K562 (cell line): Measurements from ENCODE around the gene IGSF23. TPM values are rescaled to one million over a fixed set of nuclear protein-coding genes. Genes with fewer than 3 reads are reported as not detected.

ENCODE experiments used
- ATAC-seq: fragments of 200-7000 bp; cut with Tn5 transposase; 3 replicates; pipeline ENCODE4 v1.9.1; 2020; ENCODE audit warnings: moderate library complexity
- BruUV-seq: library from RNA; stranded (reverse); fragments of 400-500 nt; replicated peaks from 2 replicates; lab custom pipeline; 2021; lab: Mats Ljungman, UMichigan
- CTCF ChIA-PET: fragments of 300-600 bp; formaldehyde crosslinking; extraction: SDS; loops from one replicate; lab custom pipeline; 2021; ENCODE audit warnings: low intra/inter-chr PET ratio; lab: Yijun Ruan, JAX
- POLR2A ChIA-PET: fragments of 300-600, 350-650 bp; sonication (Branson Sonifier 250); formaldehyde crosslinking; extraction: SDS; loops from one replicate; lab custom pipeline; 2021; ENCODE audit warnings: antibody characterized with exemption, inconsistent platforms; lab: Yijun Ruan, JAX
- DNase-seq, 4 experiments: peaks; one replicate each; pipeline versions ENCODE4 v3.0.0 to v3.0.0-alpha.2; 2011 to 2018; ENCODE audit warnings: low spot score in 3 of 4, mixed read lengths in 3 of 4; ENCODE audit errors: extremely low read depth in 1 of 4
- FAIRE-seq: peaks from 2 replicates; lab custom pipeline; 2011; peaks lifted over from hg19 to GRCh38; lab: Jason Lieb, UNC
- H2AFZ ChIP-seq: 2 replicates; pipeline ENCODE4 v1.6.0; 2011; ENCODE audit warnings: low read depth, low read length, control low read depth, inconsistent platforms
- H3K27ac ChIP-seq: fragments of 200-600 bp; 3 replicates; pipeline ENCODE4 v1.8.0; 2011; ENCODE audit warnings: low read depth, mild to moderate bottlenecking, control low read depth, inconsistent platforms, low read length, moderate library complexity, mixed read lengths; ENCODE audit errors: extremely low read depth
- H3K27me3 ChIP-seq, 2 experiments: fragments of 300-600 bp in 1 of 2; 2 replicates in 1 of 2; 3 replicates in 1 of 2; pipeline versions ENCODE4 v1.6.0 to v1.8.0; 2011; ENCODE audit warnings: inconsistent platforms in 2 of 2, low read length in 2 of 2, mild to moderate bottlenecking in 1 of 2, mixed read lengths in 1 of 2, moderate library complexity in 1 of 2; ENCODE audit not compliant: control insufficient read depth in 2 of 2, insufficient read depth in 2 of 2
- H3K36me3 ChIP-seq: fragments of 300-600 bp; 3 replicates; pipeline ENCODE4 v1.8.0; 2011; ENCODE audit warnings: mild to moderate bottlenecking, low read length, inconsistent platforms; ENCODE audit not compliant: control insufficient read depth, insufficient read depth
- H3K4me1 ChIP-seq, 2 experiments: fragments of 200-600 bp in 1 of 2; replicated peaks in 1 of 2; 2 replicates in 1 of 2; 3 replicates in 1 of 2; pipeline versions ENCODE4 v1.5.1 to v1.8.0; 2011; ENCODE audit warnings: inconsistent platforms in 2 of 2, low read length in 2 of 2, mild to moderate bottlenecking in 1 of 2, mixed read lengths in 1 of 2, moderate library complexity in 1 of 2; ENCODE audit not compliant: control insufficient read depth in 2 of 2, insufficient read depth in 2 of 2
- H3K4me2 ChIP-seq: 2 replicates; pipeline ENCODE4 v1.6.1; 2011; ENCODE audit warnings: low read length, control low read depth, inconsistent platforms, mixed read lengths; ENCODE audit not compliant: insufficient read depth
- H3K4me3 ChIP-seq: fragments of 200-600 bp; sonication (generic), shearing (Covaris generic); 2 replicates; pipeline ENCODE4 v1.5.1; 2016; ENCODE audit warnings: control low read depth, inconsistent platforms
- H3K79me2 ChIP-seq: fragments of 200-600 bp; 3 replicates; pipeline ENCODE4 v1.8.0; 2011; ENCODE audit warnings: low read length, inconsistent platforms; ENCODE audit not compliant: control insufficient read depth, insufficient read depth
- H3K9ac ChIP-seq, 2 experiments: 2 replicates each; pipeline versions ENCODE4 v1.6.0 to v1.6.1; 2011; ENCODE audit warnings: low read depth in 2 of 2, low read length in 2 of 2, control low read depth in 1 of 2, inconsistent platforms in 1 of 2, mild to moderate bottlenecking in 1 of 2, mixed read lengths in 1 of 2; ENCODE audit not compliant: insufficient read depth in 1 of 2
- H3K9me1 ChIP-seq: one replicate; pipeline ENCODE4 v1.6.0; 2011; ENCODE audit warnings: inconsistent platforms, mild to moderate bottlenecking, low read length, moderate library complexity; ENCODE audit not compliant: control insufficient read depth, insufficient read depth
- H3K9me3 ChIP-seq: replicated peaks from 2 replicates; pipeline ENCODE4 v1.5.1; 2011; ENCODE audit warnings: low read depth, low read length, inconsistent platforms; ENCODE audit not compliant: control insufficient read depth, insufficient read depth
- H4K20me1 ChIP-seq: replicated peaks from 2 replicates; pipeline ENCODE4 v1.6.1; 2011; ENCODE audit warnings: low read length, inconsistent platforms, mixed read lengths; ENCODE audit not compliant: control insufficient read depth, insufficient read depth
- BRF2 ChIP-seq: IDR thresholded peaks from 3 replicates; pipeline ENCODE4 v1.6.1; 2011; ENCODE audit warnings: borderline replicate concordance, mild to moderate bottlenecking; ENCODE audit not compliant: insufficient read length, insufficient read depth
- HNRNPK ChIP-seq: fragments of 200-400 bp; formaldehyde crosslinking; IDR thresholded peaks from one replicate; pipeline ENCODE4 v1.6.1; 2018; ENCODE audit warnings: mild to moderate bottlenecking, low read depth, low read length; ENCODE audit not compliant: poor library complexity, severe bottlenecking
- WGBS: fragments of 100-300 bp; shearing (Covaris generic); methylation state at CpG from one replicate; pipeline ENCODE4 v1.1.6; 2016; ENCODE audit warnings: low coverage, mixed read lengths; ENCODE audit not compliant: insufficient coverage; ENCODE audit errors: missing lambda C conversion rate; 5-methylcytosine and 5-hydroxymethylcytosine counted together
- in situ Hi-C: fragments of 300-500 bp; cut with MboI; formaldehyde crosslinking; loops from 4 replicates; pipeline ENCODE4 v1.15.0; 2018; ENCODE audit warnings: inconsistent platforms, mixed read lengths
- intact Hi-C: fragments of 100-400 bp; cut with micrococcal nuclease; formaldehyde crosslinking; loops from 2 replicates; pipeline ENCODE4 v1.14.2; 2022
- polyA plus RNA-seq, 8 experiments: library from polyadenylated mRNA; depleted of rRNA in 4 of 8; stranded (reverse) in 5 of 8; unstranded in 3 of 8; fragments of >200 nt; fragmentation: Nextera tagmentation in 2 of 8; fragmentation: Illumina TruSeq in 1 of 8; extraction: Ambion mirVana in 2 of 8; extraction: Trizol in 1 of 8; gene quantifications; 2 replicates each; pipeline versions ENCODE4 v1.2.1 to v1.2.3, GENCODE V29; 2011 to 2014; ENCODE audit warnings: inconsistent platforms in 1 of 8, missing spikeins in 1 of 8
- total RNA-seq, 7 experiments: library from RNA; depleted of rRNA in 6 of 7; stranded (reverse); fragments of >200 nt in 6 of 7; fragmentation: Illumina TruSeq in 2 of 7; extraction: Trizol in 2 of 7; gene quantifications; 2 replicates each; pipeline versions ENCODE4 v1.2.1 to v1.2.3, GENCODE V29; 2011 to 2021; ENCODE audit warnings: low replicate concordance in 1 of 7

The IGSF23 gene
- total and polyA plus RNA-seq, 9 of the 15 experiments (the other 6 are each of a cell fraction or from before 2014, with no cell fraction given): not detected

- WGBS: 39% methylated on average over 6 of the region's 6 CpGs
- intact Hi-C loops: no loop called here
These were observed 62.2 kb downstream of the IGSF23 start for GRCh38 chr19:44675521-44675920.

More at GRCh38 chr19:44675521-44675920, 62.2 kb downstream of the IGSF23 start:
- H4K20me1 ChIP-seq: no peaks in the 10 kb centered on the region; the same call in 1 of the 2 replicates
- no peak overlapping the region for H3K4me2 ChIP-seq
- H3K9me1 ChIP-seq: no peaks in the 10 kb centered on the region
- H3K36me3 ChIP-seq: no peaks in the 10 kb centered on the region
- TF ChIP-seq HNRNPK: no peak
- TF ChIP-seq BRF2: no peak
- in situ Hi-C loops: no loop called here
- no peak overlapping the region for H3K9ac ChIP-seq
- CTCF ChIA-PET: interaction anchor here (0.6 kb wide), 1 partner anchor 191 kb away, joined by 4 read pairs; no protein-coding TSS in a partner anchor
- FAIRE-seq: no peak
- no peaks in the 10 kb centered on the region for H3K9me3 ChIP-seq
- BruUV-seq: no TSS peak
- DNase-seq: no peak
- ATAC-seq: no peak
- H3K4me1 ChIP-seq: peaks cover 0 to 7% of the 10 kb centered on the region in 2 experiments; a peak in 1 of 5 replicates
- H3K79me2 ChIP-seq: no peaks in the 10 kb centered on the region
- H3K27me3 ChIP-seq: no peaks in the 10 kb centered on the region
- POLR2A ChIA-PET: interaction anchor here (0.6 kb wide), 2 partner anchors 9 to 176 kb away, joined by 3 read pairs; no protein-coding TSS in a partner anchor
- no peak overlapping the region for H3K4me3 ChIP-seq
- no peak overlapping the region for H2AFZ ChIP-seq
- no peak overlapping the region for H3K27ac ChIP-seq
